Body of pancreas (tissue), 4 donors: ENCODE data around the gene PFKFB1.

Source experiments
- POLR2A ChIP-seq, 3 donors: fragments of 450-650 bp; IDR thresholded peaks; one replicate each; pipeline ENCODE4 v1.6.1; 2016; ENCODE audit warnings: antibody characterized with exemption in 3 of 3, mild to moderate bottlenecking in 2 of 3
- TF ChIP-seq, protein P1 (sequence below), 7 experiments: fragments of 450-650 bp in 4 of 7; fragments of 200-600 bp in 3 of 7; sonication (generic) in 3 of 7; IDR thresholded peaks; one replicate each; pipeline ENCODE4 v1.5.1; 2016 to 2019; ENCODE audit warnings: antibody characterized with exemption in 7 of 7

DNA sequence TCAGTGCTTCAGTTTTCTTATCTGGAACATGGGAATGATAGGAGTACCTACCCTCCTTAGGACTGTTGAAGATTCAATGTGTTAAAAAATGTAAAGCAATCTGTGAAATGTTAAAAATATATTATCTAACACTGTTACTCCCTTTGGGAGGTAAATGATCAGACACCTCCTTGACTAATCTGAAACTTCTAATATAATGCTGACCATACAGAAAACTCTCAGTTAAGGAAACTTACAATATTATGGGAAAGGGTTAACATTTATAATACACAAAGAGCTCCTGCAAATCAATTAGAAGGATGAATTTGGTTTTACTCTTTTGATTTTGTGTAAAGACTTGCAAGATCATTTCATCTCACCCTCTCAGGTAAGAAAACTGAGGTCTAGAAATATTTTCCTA, 1.6 kb upstream of the PFKFB1 start:
- TF ChIP-seq, protein P1, sequence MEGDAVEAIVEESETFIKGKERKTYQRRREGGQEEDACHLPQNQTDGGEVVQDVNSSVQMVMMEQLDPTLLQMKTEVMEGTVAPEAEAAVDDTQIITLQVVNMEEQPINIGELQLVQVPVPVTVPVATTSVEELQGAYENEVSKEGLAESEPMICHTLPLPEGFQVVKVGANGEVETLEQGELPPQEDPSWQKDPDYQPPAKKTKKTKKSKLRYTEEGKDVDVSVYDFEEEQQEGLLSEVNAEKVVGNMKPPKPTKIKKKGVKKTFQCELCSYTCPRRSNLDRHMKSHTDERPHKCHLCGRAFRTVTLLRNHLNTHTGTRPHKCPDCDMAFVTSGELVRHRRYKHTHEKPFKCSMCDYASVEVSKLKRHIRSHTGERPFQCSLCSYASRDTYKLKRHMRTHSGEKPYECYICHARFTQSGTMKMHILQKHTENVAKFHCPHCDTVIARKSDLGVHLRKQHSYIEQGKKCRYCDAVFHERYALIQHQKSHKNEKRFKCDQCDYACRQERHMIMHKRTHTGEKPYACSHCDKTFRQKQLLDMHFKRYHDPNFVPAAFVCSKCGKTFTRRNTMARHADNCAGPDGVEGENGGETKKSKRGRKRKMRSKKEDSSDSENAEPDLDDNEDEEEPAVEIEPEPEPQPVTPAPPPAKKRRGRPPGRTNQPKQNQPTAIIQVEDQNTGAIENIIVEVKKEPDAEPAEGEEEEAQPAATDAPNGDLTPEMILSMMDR (IDR thresholded peaks at IDR 0.05): no peak
- no peak for TF ChIP-seq POLR2A (IDR thresholded peaks at IDR 0.05)
